NCI-H524 treated with DMSO at 0.1 percent for 48 hours (cell line): Measurements from ENCODE around the gene GSE1.

Source experiments
- DNase-seq: peaks from one replicate; lab custom pipeline; 2025; lab: John Stamatoyannopoulos, UW

GSE1 gene

DNA sequence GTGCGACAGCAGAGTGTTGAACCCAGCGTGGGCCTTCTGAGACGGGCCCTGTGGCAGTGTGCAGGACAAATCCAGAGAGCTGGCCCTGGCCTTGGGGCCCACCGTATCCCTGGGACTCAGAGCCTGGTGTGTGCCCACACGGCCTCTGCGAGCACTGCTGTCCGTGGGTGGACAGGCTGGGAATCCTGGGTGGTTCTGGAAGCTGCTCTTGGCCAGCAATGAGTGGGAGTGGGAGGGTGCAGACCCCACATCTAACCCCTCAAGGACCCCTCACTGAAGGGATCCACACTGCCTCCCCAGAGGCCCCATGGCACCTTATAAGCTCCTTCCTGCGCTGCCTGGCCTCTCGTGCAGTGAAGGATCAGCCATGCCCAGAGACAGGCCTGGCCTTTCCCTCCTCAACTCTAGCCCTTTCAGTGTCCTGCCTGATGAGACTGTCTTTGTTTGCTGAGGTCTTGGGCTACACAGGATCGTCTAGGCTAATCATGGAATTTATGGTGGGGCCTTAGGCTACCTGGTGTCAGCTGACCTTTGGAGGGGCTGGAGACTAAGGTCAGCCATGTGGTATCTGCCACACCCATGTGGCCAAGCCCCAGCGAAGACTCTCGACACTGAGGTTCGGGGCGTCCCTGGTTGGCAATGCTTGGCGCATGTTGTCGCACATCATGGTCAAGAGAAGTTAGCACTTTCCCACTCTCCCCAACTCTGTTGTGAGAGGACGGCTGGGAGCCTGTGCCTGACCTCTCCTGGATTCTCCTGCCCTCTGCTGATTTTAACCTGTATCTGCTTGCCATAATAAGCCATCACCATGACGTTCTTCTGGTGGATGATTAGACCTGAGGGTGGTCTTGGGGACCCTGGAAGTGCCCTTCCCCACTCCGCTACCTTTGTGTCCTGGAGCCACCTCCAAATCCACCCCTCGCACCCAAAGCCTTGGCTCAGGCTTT, 92.1 kb downstream of the GSE1 start:
- DNase-seq, result no peak

DNA sequence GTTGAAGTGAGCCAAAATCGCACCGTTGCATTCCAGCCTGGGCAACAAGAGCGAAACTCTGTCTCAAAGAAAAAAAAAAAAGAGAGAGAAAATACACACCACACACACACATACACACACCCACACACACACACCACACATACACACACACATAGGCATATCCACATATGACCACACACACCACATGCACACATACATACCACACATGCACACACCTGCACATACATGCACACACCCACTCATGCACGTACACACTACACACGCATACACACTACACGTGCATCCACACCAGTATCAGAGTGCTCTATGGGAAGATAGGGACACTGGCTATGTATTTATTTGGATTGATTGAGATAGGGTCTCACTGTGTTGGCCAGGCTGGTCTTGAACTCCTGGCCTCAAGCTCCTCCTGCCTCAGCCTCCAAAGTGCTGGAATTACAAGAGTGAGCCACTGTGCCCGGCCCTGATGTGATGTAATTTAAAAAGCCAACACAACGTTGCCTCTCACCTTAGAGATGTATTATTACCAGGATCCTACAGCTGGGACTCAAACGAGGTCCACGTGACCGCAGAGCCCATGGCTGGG, 93.4 kb downstream of the GSE1 start:
- DNase-seq, result no peak

DNA sequence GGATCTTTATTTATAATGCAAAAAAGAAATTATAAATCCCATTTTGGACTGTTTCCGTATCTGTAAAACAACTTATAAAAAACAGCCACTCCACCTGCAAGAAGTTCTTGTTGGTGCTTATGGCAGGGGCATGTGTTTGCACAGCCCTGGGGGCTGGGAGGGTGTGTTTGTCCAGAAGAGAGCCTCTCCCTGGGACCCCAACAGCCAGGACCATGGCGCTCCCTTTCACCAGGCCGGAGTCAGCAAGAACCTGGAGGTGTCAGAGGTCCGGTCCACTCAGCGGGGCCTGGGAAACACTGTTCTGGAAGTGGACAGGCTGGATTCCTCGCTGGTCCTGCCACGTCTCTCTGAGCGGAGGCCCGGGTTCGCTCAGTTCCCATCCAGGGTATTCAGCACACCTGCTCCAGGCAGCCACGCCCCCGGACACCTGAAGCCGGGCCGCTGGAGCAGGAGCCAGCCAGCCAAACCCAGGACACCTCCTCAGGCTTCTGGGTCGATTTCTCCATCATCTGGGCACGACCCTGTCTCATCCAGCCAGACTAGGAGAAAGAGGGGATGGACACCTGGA, 94.5 kb downstream of the GSE1 start:
- DNase-seq, result no peak

DNA sequence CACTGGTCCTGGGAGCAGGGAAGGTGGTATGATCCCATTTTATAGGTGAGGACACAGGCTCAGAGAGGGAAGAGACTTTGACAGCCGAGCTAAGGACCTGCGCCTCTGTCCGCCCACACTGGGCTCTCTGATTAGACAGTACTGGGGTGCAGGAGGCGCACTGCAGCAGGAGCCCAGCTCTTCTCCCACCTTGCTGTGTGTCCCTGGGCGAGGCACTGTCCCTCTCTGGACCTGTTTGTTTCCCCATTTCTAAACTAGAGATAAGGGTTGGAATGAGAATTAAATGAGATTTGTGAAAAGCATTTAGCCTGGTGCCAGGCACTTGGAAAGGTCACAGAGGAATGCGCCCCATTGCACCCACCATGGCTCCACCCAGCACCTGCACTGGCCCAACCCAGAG, 95.2 kb downstream of the GSE1 start:
- no peak for DNase-seq

DNA sequence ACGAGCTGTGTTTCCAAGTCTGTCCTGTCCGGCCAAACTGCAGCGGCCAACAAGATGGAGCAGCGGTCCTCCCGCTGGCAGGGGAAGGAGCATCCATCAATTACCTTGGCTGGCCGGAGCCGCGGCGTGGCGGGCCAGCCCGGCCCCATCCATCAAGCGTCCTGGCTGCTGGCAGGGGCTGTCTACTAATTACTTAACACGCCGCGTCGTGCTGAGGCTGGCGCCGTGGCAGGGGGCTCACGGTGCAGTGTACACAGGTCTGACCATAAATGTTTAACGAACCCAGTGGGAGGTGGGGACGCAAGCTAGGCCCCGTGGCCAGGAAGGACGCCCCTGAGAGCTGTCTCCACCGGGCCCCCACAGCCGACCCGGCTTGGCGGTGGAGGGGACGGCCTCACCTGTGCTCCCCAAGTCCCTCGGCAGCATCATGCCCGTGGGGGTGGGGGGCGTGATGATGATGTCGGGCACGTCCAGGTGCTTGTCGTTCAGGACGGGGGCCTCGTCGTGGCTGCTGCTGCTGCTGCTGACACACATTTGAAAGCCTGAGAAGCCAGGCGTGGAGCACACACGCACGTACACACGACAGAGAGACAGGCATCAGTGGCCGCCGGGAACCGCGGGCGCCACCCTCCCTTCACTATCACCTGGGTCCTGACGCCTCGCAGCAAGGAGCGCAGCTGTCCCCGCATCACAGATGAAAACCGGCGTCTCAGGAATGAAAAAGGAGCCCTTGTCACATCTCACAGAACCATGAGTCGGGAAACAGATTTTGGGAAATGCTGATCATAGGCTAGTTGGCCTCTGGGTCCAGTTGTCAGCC, 96.9 kb downstream of the GSE1 start:
- DNase-seq, result no peak

DNA sequence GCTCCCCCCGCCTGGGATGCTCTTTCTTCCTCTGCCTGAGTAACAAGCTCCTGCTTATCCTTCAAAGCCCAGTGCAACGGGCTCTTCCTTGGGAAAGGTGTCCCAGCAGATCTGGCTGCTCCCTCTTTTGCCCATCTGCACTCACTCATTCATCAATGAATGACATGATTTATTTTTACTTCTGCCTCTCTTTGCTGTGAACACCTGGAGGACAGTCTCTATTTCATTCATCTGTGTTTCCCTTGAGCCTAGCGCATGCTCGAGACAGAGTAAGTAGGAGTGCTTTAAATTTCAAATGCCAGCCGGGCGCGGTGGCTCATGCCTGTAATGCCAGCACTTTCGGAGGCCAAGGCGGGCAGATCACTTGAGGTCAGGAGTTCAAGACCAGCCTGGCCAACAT, 97.6 kb downstream of the GSE1 start:
- no peak for DNase-seq

DNA sequence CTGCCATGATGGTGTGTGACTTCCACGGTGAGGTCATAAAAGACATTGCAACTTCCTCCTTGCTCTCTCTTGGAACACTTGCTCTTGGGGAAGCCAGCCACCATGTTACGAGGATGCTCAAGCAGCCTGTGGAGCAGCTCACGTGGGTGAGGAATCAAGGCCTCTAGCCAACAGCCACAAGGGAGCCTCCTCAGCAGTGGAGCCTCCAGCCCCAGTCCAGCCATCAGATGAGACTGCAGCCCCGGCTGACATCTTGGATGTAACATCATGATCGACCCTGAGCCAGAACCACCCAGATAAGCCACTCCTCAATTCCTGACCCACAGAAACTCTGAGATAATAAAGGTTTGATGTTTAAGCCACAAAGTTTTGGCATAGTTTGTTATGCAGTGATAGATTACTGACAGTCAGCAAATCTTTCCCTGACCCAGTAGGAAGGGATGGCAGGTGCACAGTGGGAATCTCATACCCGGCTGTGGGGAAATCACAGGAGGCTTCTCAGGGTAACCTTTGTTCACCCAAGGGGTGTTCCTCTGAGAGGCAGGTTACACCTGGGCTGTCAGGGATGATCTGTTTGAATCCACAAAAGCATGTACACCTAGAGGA, 99.0 kb downstream of the GSE1 start:
- DNase-seq, result no peak

DNA sequence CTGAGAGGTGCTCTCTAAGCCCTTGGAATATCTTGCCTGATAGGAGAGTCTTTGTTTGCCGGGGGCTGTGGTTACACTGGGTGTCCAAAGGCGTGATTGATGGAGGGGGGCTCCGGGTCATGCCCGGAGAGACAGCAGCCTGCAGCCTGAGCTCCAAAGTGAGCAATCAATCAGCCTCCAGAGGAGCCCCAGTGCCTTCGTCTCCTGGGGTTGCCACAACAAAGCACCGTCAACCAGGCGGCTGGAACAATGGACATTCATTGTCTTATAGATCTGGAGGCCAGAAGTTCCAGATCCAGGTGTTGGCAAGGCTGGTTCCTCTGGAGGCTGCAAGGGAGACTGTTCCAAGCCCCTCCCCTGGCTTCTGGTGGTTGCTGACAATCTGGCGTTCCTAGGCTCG, 99.7 kb downstream of the GSE1 start:
- DNase-seq, result no peak

DNA sequence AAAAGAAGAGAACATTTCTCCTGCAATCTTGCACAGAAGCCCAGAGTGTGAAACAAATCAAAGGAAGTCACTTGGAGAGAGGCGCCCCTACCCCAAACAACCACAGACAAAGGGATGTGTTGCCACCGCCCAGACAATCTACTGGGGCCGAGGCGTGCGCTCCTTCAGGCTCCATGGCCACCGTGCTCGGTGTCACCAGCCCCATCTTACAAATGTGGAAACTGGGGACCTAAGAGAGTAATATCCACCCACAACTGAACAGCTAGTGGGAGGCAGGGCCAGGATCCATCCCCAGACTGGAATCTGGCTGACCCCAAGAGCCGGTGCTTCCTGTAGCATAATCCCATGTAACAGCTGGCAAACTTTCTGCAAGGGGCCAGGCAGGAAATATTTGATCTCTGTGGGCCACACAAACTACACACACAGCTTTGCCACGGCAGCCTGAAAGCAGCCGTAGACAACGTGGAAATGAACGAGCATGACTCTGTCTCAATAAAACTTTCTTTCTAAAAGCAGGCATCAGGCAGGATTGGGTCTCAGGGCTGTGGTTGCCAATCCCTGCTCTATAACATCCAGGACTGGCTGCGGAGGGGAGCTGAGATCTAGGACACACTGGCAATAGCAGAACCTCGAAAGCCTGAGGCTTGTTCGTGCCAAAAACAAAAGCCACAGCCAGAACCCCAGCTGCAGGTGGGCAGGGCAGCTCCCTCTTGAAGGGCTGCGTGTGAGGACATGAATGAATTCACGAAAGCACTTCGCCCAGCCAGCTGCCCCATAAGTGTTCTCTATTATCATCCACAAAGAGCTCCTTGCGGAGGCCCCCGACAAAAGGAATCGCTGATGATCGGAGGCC, 102.3 kb downstream of the GSE1 start:
- DNase-seq, result peak; percentile 59

DNA sequence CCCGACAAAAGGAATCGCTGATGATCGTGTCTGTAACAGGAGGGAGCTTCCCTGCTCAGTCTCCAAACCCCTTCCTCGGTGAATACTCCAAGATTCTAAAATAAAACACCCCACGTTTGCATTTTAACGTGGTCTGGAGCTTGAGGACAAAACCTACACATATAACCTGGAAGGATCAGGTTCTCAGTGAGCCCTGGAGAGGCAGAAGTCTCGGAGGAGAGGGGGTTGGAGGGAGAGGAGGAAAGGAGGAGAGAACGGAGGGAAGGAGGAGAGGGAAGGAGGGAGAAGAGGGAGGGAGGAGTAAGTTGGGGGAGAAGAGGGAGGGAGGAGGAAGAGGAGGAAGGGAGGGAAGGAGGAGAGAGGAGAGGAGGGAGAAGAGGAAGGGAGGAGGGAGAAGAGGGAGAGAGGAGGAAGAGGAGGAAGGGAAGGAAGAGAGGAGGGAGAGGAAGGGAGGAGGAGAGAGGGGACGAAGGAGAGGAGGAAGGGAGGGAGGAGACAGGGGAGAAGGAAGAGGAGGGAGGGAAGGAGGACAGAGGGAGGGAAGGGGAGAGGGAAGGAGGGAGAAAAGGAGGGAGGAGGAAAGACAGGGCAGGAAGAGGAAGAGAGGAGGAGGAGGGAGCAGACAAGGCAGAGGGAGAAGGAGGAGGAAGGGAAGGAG, 103.0 kb downstream of the GSE1 start:
- DNase-seq, result no peak

DNA sequence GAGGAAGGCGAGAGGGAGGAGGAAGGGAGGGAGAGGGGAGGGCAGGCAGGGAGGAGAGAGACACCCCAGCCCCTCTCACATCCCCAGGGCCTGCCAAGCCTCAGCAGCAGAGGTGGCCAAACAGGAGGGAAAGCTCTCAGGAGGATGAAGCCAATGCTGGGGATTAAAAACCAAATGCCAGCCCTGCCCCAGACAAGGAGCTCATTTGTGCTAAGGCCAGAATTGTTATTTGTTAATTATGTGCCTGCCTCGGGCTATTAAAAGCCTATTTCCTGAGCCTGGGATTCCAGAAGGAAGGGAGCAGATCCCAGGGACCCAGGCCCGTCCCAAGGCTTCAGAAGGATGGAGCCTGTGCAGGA, 103.5 kb downstream of the GSE1 start:
- peak; percentile 37 for DNase-seq

DNA sequence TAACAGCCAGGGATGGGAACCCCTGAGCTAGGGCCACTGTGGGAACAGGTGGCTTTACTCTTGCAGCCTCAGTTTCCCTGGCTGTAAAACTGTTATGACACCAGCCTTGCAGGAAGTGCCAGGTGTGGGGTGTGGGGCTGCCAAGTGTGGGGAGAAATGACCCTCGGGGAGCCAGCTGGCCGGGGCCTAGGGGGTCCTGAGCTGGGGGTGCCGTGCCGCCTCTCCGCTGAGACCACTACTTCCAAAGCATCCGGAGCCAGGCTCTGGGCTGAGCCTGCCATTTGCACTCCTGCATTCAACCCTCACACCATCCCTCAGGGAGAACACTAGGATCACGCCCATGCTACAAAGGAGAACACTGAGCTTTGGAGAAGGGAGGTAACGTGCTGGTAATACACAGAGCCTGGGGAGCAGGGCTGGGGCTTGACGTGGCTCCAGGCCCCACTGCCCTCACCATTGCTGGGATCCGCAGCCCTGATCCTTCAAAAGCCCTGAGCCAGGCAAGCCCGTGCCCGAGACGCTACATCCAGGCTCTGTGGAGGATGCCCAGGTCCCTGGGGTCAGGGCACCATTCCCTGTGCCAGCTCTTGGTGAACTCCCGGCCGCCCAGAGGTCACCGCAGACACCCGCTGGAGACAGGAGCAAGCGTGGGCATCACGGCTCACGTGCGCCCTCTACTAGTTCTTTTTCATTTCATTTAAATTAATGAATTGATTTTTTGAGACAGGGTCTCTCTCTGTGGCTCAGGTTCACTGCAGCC, 104.5 kb downstream of the GSE1 start:
- DNase-seq, result peak; percentile 60

DNA sequence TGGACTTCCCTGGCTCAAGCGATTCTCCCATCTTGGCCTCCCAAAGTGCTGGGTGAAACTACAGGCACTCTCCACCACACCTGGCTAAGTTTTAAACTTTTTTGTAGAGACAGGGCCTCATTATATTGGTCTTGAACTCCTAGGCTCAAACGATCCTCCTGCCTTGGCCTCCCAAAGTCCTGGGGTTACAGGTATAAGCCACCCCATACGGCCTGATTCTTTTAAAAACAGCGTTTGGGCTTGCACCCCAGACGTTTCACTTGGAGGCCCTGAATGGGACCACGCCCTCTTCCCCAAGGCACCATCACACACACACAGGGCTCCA, 105.0 kb downstream of the GSE1 start:
- DNase-seq, result no peak

DNA sequence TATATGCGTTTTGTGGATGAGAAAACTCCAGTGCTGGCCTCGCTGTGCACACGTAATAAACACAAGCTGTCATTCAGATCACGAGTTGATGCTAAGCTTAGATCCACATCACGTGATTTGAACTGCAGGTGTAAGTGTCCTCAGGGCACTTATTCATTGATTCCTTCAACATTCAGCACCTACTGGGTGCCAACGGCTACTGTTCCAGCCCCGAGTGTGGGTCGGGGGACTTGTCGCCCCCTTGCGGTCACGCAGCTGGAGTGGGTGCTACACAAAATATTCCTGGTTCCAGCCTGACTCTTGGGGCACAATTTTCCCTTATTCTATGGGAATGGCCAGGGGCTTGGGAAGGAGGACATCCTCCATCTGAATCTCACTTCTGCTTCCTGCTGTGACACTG, 105.6 kb downstream of the GSE1 start:
- DNase-seq, result no peak

DNA sequence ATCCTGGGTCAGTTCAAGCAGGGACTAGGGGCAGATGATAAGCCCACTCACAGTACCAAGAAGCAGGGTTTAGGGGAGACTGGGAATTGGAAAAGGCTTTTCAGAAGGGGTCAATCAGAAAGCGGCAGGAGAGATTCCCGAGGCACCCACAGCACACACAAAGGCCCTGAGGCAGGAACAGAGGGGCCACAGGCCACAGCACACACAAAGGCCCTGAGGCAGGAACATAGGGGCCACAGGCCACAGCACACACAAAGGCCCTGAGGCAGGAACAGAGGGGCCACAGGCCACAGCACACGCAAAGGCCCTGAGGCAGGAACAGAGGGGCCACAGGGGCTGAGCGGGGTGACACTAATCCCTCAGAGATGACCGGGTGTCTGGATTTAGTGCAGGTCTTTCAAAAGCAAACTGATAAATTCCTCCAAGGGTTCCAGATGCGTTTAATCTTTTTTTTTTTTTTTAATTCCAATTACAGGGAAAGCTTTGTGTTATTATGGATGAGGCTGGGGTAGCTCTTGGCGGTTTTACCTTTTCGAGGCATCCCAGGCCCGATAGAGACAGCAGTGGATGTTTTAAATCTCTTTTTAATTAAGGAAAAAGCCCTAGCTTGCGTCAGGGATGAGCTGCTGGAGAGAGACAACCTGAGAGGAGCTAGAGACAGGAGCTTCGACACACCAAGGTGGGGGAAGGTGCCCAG, 106.6 kb downstream of the GSE1 start:
- no peak for DNase-seq

DNA sequence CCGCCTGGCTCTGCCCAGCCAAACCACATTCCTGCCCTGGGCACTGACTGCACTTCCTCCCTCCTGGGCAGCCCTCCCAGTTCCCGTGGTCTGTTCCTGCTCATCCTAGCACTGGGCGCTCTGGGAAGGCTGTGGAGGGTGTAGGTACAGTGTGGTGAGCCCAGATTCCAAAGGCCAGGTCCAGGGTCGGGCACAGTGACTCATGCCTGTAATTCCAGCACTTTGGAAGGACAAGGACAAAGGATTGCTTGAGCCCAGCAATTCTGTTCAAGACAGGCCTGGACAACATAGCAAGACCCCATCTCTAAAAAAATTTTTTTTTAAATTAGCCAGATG, 107.1 kb downstream of the GSE1 start:
- DNase-seq, result no peak

DNA sequence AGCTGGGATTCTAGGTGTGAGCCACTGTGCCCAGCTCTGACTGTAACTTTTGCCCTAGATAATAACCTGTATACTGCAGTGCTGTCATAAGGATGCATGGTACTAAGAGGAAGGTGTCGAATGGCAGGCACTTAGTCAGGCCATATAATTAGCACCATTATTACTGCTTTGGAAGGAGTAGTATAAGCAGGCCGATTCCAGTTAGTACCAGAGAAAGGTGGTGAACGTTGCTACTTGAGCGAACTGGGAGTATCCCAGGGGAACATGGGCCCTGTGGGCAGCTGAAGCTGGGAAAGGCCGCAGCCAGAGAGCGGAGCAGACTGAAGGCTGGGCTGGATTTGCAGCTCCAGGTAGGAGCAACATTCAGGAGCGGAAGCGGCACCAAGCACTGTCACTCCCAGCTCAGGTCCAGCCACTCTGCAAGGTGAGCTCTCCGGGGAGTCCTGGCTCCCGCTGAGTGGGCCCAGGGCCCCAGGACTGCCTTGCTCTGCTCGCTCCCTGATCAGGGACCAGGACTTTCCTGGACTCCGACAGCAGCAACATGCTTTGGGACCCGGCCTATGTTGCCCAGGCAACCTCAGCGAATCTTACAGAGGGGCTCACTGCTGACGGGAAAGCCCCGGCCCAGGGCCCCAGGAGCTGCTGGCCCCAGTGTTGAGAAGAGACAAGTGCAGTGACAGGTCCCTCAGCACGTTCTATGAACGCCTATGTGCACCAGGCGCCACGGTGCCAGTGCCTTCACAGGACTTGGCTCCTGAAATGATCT, 109.2 kb downstream of the GSE1 start:
- no peak for DNase-seq

DNA sequence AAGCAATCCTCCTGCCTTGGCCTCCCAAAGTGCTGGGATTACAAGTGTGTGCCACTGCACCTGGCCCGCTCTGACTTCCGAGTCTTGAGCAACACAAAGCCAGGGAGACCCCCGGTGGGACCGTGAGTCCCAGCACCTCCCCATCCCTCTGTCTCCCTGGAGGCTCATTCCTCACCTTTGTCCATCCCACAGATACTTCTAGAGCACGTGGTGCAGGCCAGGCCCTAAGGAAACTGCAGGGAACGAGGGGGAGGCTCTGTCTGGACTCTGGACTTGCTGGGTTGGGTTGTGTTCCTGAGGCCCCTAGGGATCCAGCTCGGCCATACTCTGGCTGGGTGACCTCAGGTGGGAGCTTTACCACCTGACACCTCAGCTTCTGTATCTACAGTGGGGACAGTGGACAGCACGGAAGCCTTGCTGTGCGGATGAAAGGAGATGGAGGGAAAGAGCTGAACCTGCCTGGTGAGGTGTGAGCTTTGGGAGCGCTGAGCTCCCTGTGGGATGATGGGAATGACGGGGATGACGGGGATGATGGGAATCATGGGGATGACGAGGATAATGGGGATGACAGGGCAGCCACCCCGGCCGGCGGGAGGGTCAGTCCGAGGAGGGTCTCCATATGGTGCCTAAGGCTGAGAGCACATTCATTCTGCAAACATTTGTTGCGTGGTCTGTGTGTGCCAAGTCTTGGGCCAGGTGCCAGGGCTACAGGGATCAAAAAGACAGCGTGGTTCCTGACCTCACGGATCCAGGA, 111.2 kb downstream of the GSE1 start:
- DNase-seq, result no peak
